Adrenal gland (tissue), 12 donors: ENCODE data around the gene STX16. TPM values are rescaled to one million over a fixed set of nuclear protein-coding genes. Genes with fewer than 3 reads are reported as not detected.
A peak's percentile ranks its signal among the peaks of the same experiment; 100 is the strongest.

Source experiments
- DNase-seq, 7 donors: peaks; one replicate each; pipeline ENCODE4 v3.0.0-alpha.2; 2019 to 2020
- H3K27ac ChIP-seq, 5 donors: fragments of 200-600 bp; sonication (generic) in 4 of 5; 1 replicate in 3 of 5; 2 replicates in 2 of 5; pipeline versions ENCODE4 v1.5.1 to v1.8.0; 2016 to 2020; ENCODE audit warnings: mild to moderate bottlenecking in 1 of 5
- H3K27me3 ChIP-seq: fragments of 200-600 bp; 2 replicates; pipeline ENCODE4 v1.8.0; 2021
- H3K36me3 ChIP-seq, 2 donors: fragments of 200-600 bp; replicated peaks in 1 of 2; 1 replicate in 1 of 2; 2 replicates in 1 of 2; pipeline versions ENCODE4 v1.5.1 to v1.8.0; 2018 to 2022
- H3K4me1 ChIP-seq, 2 donors: fragments of 200-600 bp; replicated peaks in 1 of 2; 1 replicate in 1 of 2; 2 replicates in 1 of 2; pipeline versions ENCODE4 v1.5.1 to v1.8.0; 2018 to 2021
- H3K4me3 ChIP-seq, 4 donors: fragments of 200-600 bp; sonication (generic) in 3 of 4; one replicate each; pipeline ENCODE4 v1.5.1; 2016 to 2018
- H3K9me3 ChIP-seq, 3 donors: fragments of 200-600 bp; sonication (generic) in 1 of 3; replicated peaks in 1 of 3; 1 replicate in 2 of 3; 2 replicates in 1 of 3; pipeline versions ENCODE4 v1.5.1 to v1.8.0; 2016 to 2021
- CTCF ChIP-seq, 6 experiments: fragments of 450-650 bp in 4 of 6; fragments of 200-600 bp in 2 of 6; sonication (generic) in 1 of 6; IDR thresholded peaks; 1 replicate in 5 of 6; 2 replicates in 1 of 6; pipeline versions ENCODE4 v1.5.1 to v1.8.0; 2016 to 2021; ENCODE audit warnings: antibody characterized with exemption in 6 of 6, mild to moderate bottlenecking in 2 of 6, moderate library complexity in 1 of 6
- POLR2A ChIP-seq, 2 donors: fragments of 450-650 bp; IDR thresholded peaks; one replicate each; pipeline ENCODE4 v1.6.1; 2017; ENCODE audit warnings: antibody characterized with exemption in 2 of 2, mild to moderate bottlenecking in 2 of 2, moderate library complexity in 1 of 2
- WGBS, 4 donors: extraction: QIAGEN DNeasy Blood & Tissue Kit in 2 of 4; methylation state at CpG; one replicate each; pipeline versions ENCODE4 v1.1.5 to v1.1.7; 2013 to 2017; 5-methylcytosine and 5-hydroxymethylcytosine counted together
- intact Hi-C, 2 donors: fragments of 100-400 bp; cut with DNase I; formaldehyde crosslinking; loops; one replicate each; pipeline versions ENCODE4 v1.14.1 to v1.15.0; 2022 to 2023
- polyA plus RNA-seq, 3 donors: library from polyadenylated mRNA; stranded (reverse); fragments of 200-250 nt in 2 of 3; fragments of 350-450 nt in 1 of 3; fragmentation: Illumina TruSeq in 1 of 3; extraction: RNeasy Lipid Tissue Mini Kit (QIAGEN cat#74804) in 1 of 3; gene quantifications; one replicate each; pipeline ENCODE4 v1.2.3, GENCODE V29; 2013 to 2014
- total RNA-seq, 9 donors: library from RNA; depleted of rRNA in 4 of 9; stranded (reverse); fragments of >200 nt in 4 of 9; fragments of 120-200 nt in 1 of 9; fragmentation: NEBNext Ultra II Directional in 1 of 9; extraction: Animal tissue kit (Norgen Biotek cat#: 25700) in 1 of 9; gene quantifications; one replicate each; pipeline versions ENCODE4 v1.1.0 to v1.2.4, GENCODE V29; 2013 to 2023
- donor health status: healthy with polysubstance abuse.
- donor health status: Bipolar disorder and iron deficiency.
- donor health status: DM: yes; HTN: yes; CAD: no.
- donor health status: DM: no; HTN: no; CAD: no.
- donor health status: DM: no; HTN: no; CAD: no.
- donor health status: DM: yes; HTN: yes; CAD: no.

STX16 gene
- total and polyA plus RNA-seq, 12 donors = 29.3 to 134 (median 43.6) TPM

- intact Hi-C loops = no loop called here
- TF ChIP-seq POLR2A (IDR thresholded peaks at IDR 0.05) (no peak), CTCF (IDR thresholded peaks at IDR 0.05) (no peak)
- 85 to 99% (median 95%) methylated on average over 5 to 20 of the region's 20 CpGs for WGBS, 4 donors
- Histone ChIP-seq H3K9me3 (no peaks in the 10 kb centered on the region), H3K36me3 (peaks cover 0 to 38% of the 10 kb centered on the region in 2 donors), H3K4me1 (no peaks in the 10 kb centered on the region), H3K27me3 (no peaks in the 10 kb centered on the region), H3K4me3 (no peak overlapping the region), H3K27ac (peak overlapping the region in 1 of 5 donors; percentile 19)
- peak in 5 of 7 donors; percentile 9 to 46 (median 12) for DNase-seq
These were observed 55.2 kb downstream of the STX16 start for GRCh38 chr20:58706150-58706892.

GRCh38 chr20:58706975-58707681, 56.0 kb downstream of the STX16 start:
- Histone ChIP-seq H3K4me3 (no peak overlapping the region), H3K4me1 (no peaks in the 10 kb centered on the region), H3K36me3 (peaks cover 0 to 31% of the 10 kb centered on the region in 2 donors), H3K27ac (no peak overlapping the region), H3K9me3 (no peaks in the 10 kb centered on the region), H3K27me3 (no peaks in the 10 kb centered on the region)
- intact Hi-C loops = no loop called here
- TF ChIP-seq CTCF (IDR thresholded peaks at IDR 0.05) (no peak), POLR2A (IDR thresholded peaks at IDR 0.05) (no peak)
- peak in 6 of 7 donors; percentile 4 to 42 (median 12) for DNase-seq
- 95 to 100% (median 97%) methylated on average over 3 to 23 of the region's 23 CpGs for WGBS, 4 donors

GRCh38 chr20:58707770-58708169, 56.7 kb downstream of the STX16 start:
- no peak overlapping the region for H3K4me3 ChIP-seq
- WGBS, 4 donors = 95 to 97% (median 96%) methylated on average over 10 of the region's 10 CpGs
- TF ChIP-seq CTCF (IDR thresholded peaks at IDR 0.05) = no peak
- no peak for TF ChIP-seq POLR2A (IDR thresholded peaks at IDR 0.05)
- no peaks in the 10 kb centered on the region for H3K9me3 ChIP-seq
- H3K4me1 ChIP-seq = no peaks in the 10 kb centered on the region
- no peak overlapping the region for H3K27ac ChIP-seq
- H3K27me3 ChIP-seq = no peaks in the 10 kb centered on the region
- peaks cover 0 to 25% of the 10 kb centered on the region in 2 donors for H3K36me3 ChIP-seq
- intact Hi-C loops = no loop called here
- peak in 1 of 7 donors; percentile 4 for DNase-seq

- no peaks in the 10 kb centered on the region for H3K9me3 ChIP-seq
- no peak overlapping the region for H3K4me3 ChIP-seq
- H3K4me1 ChIP-seq = no peaks in the 10 kb centered on the region
- H3K27me3 ChIP-seq = no peaks in the 10 kb centered on the region
- no peak for TF ChIP-seq POLR2A (IDR thresholded peaks at IDR 0.05)
- no peak for TF ChIP-seq CTCF (IDR thresholded peaks at IDR 0.05)
- DNase-seq = peak in 3 of 7 donors; percentile 3 to 12 (median 10)
- WGBS, 4 donors = 94 to 99% (median 95%) methylated on average over 6 to 28 of the region's 28 CpGs
- intact Hi-C loops = no loop called here
- peaks cover 0 to 18% of the 10 kb centered on the region in 2 donors for H3K36me3 ChIP-seq
- H3K27ac ChIP-seq = no peak overlapping the region
These were observed 57.3 kb downstream of the STX16 start for GRCh38 chr20:58708246-58708931.
